Keratinocyte (primary cell): Measurements from ENCODE around the gene NRG4.

Experiments
- CTCF ChIP-seq, 3 experiments: IDR thresholded peaks in 1 of 3; conservative IDR thresholded peaks in 1 of 3; optimal IDR thresholded peaks in 1 of 3; 2 replicates in 2 of 3; 3 replicates in 1 of 3; pipeline versions ENCODE3 to v1.5.1; 2011; ENCODE audit warnings: low read length in 3 of 3, mild to moderate bottlenecking in 3 of 3, moderate library complexity in 2 of 3, control low read depth in 1 of 3, inconsistent platforms in 1 of 3; ENCODE audit not compliant: insufficient read depth in 2 of 3; ENCODE audit errors: extremely low read depth in 1 of 3
- EZH2 ChIP-seq: IDR thresholded peaks from one replicate; pipeline ENCODE4 v1.6.1; 2012; ENCODE audit warnings: inconsistent platforms, mild to moderate bottlenecking, low read length, moderate library complexity

GRCh38 chr15:75989875-75990274 lies 22.3 kb downstream of the NRG4 start:
- TF ChIP-seq EZH2 (no peak), CTCF (optimal IDR thresholded peaks at IDR 0.05 in 1 of 3, IDR thresholded peaks at IDR 0.05 in 1 of 3, conservative IDR thresholded peaks at IDR 0.05 in 1 of 3; ENCODE audit: extremely low read depth in 1 of 3, insufficient read depth in 2 of 3, low read length in 3 of 3) (no peak)
